ENCODE results near the gene TNFAIP3.

- TF ChIP-seq CTCF (conservative IDR thresholded peaks at IDR 0.05 in 1 of 2, IDR thresholded peaks at IDR 0.05 in 1 of 2; ENCODE audit: low read depth in 1 of 2, low read length in 2 of 2) = no peak
- no peak for TF ChIP-seq EZH2 (IDR thresholded peaks at IDR 0.05; ENCODE audit: low read length, missing control alignments)
Measured at GRCh38 chr6:137852811-137853210, 14.2 kb upstream of the TNFAIP3 start.
